HEK293T (cell line): ENCODE data around the gene OR2AT4.

Experiments used
- CTCF ChIA-PET: fragments of 350-600 bp; formaldehyde crosslinking; extraction: SDS; loops from one replicate; lab custom pipeline; 2021; ENCODE audit warnings: antibody characterized with exemption, inconsistent platforms; lab: Yijun Ruan, JAX
- POLR2A ChIA-PET: fragments of 350-600 bp; formaldehyde crosslinking; extraction: SDS; loops from one replicate; lab custom pipeline; 2020; ENCODE audit warnings: antibody characterized with exemption, inconsistent platforms; lab: Yijun Ruan, JAX
- DNase-seq: peaks from one replicate; pipeline ENCODE4 v3.0.0; 2012; ENCODE audit warnings: mixed read lengths; ENCODE audit errors: extremely low spot score
- ARNT ChIP-seq: fragments of 450-650 bp; IDR thresholded peaks from 2 replicates; pipeline ENCODE4 v1.6.1; 2017; ENCODE audit warnings: mild to moderate bottlenecking
- BHLHE40 ChIP-seq: fragments of 450-650 bp; IDR thresholded peaks from 2 replicates; pipeline ENCODE4 v1.6.1; 2016; ENCODE audit warnings: mild to moderate bottlenecking, moderate library complexity, borderline replicate concordance
- CTBP1 ChIP-seq: fragments of 450-650 bp; IDR thresholded peaks from 2 replicates; pipeline ENCODE4 v1.6.1; 2016; ENCODE audit warnings: borderline replicate concordance
- ELF4 ChIP-seq: fragments of 450-650 bp; IDR thresholded peaks from 2 replicates; pipeline ENCODE4 v1.6.1; 2017; ENCODE audit warnings: antibody characterized with exemption
- FOXA1 ChIP-seq: fragments of 450-650 bp; IDR thresholded peaks from 2 replicates; pipeline ENCODE4 v1.6.1; 2016; ENCODE audit warnings: mild to moderate bottlenecking
- FOXK2 ChIP-seq: fragments of 450-650 bp; IDR thresholded peaks from 2 replicates; pipeline ENCODE4 v1.6.1; 2016; ENCODE audit warnings: mild to moderate bottlenecking
- FOXM1 ChIP-seq: fragments of 450-650 bp; IDR thresholded peaks from 2 replicates; pipeline ENCODE4 v1.6.1; 2017; ENCODE audit warnings: mild to moderate bottlenecking, borderline replicate concordance
- HDGF ChIP-seq: fragments of 450-650 bp; IDR thresholded peaks from 2 replicates; pipeline ENCODE4 v1.6.1; 2017; ENCODE audit warnings: antibody characterized with exemption, borderline replicate concordance
- L3MBTL2 ChIP-seq: fragments of 450-650 bp; conservative IDR thresholded peaks from 2 replicates; pipeline ENCODE4 v1.6.1; 2016; ENCODE audit warnings: mild to moderate bottlenecking
- LEF1 ChIP-seq: fragments of 450-650 bp; IDR thresholded peaks from 2 replicates; pipeline ENCODE4 v1.6.1; 2017; ENCODE audit warnings: mild to moderate bottlenecking, borderline replicate concordance
- NFRKB ChIP-seq: fragments of 450-650 bp; IDR thresholded peaks from 2 replicates; pipeline ENCODE4 v1.6.1; 2016; ENCODE audit warnings: mild to moderate bottlenecking, moderate library complexity
- PKNOX1 ChIP-seq: fragments of 450-650 bp; IDR thresholded peaks from 2 replicates; pipeline ENCODE4 v1.6.1; 2016
- SP1 ChIP-seq: fragments of 450-650 bp; IDR thresholded peaks from 2 replicates; pipeline ENCODE4 v1.6.1; 2017
- SUZ12 ChIP-seq: fragments of 450-650 bp; IDR thresholded peaks from 2 replicates; pipeline ENCODE4 v1.6.1; 2016; ENCODE audit warnings: mild to moderate bottlenecking
- TARDBP ChIP-seq: fragments of 450-650 bp; IDR thresholded peaks from 2 replicates; pipeline ENCODE4 v1.6.1; 2016
- ZNF384 ChIP-seq: fragments of 450-650 bp; IDR thresholded peaks from 2 replicates; pipeline ENCODE4 v1.6.1; 2016

Gene OR2AT4

GRCh38 chr11:75142714-75143419 is 46.2 kb upstream of the OR2AT4 start:
- ChIA-PET POLR2A (no interaction called here), CTCF (interaction anchor here (0.7 to 10.0 kb wide), 7 partner anchors 11 to 106 kb away, joined by 3 to 174 read pairs (median 4); partner anchors contain the start of gene TPBGL)
- TF ChIP-seq SP1 = no peak
- TF ChIP-seq ZNF384 = no peak
- TF ChIP-seq TARDBP = no peak
- no peak for TF ChIP-seq L3MBTL2
- TF ChIP-seq FOXA1 = no peak
- no peak for TF ChIP-seq FOXK2
- no peak for TF ChIP-seq ELF4
- DNase-seq = no peak

GRCh38 chr11:75141166-75141565 is 44.5 kb upstream of the OR2AT4 start:
- ChIA-PET CTCF (interaction anchor here (0.6 to 10.0 kb wide), 26 partner anchors 10 to 211 kb away, joined by 3 to 174 read pairs (median 4); partner anchors contain the start of genes SLCO2B1 and TPBGL), POLR2A (no interaction called here)
- TF ChIP-seq ELF4 (no peak), NFRKB (no peak), LEF1 (no peak), SUZ12 (no peak), FOXM1 (no peak), CTBP1 (no peak), PKNOX1 (no peak), FOXK2 (no peak), ARNT (no peak), BHLHE40 (no peak), FOXA1 (no peak), SP1 (no peak), HDGF (no peak), TARDBP (no peak)
- no peak for DNase-seq

DNA sequence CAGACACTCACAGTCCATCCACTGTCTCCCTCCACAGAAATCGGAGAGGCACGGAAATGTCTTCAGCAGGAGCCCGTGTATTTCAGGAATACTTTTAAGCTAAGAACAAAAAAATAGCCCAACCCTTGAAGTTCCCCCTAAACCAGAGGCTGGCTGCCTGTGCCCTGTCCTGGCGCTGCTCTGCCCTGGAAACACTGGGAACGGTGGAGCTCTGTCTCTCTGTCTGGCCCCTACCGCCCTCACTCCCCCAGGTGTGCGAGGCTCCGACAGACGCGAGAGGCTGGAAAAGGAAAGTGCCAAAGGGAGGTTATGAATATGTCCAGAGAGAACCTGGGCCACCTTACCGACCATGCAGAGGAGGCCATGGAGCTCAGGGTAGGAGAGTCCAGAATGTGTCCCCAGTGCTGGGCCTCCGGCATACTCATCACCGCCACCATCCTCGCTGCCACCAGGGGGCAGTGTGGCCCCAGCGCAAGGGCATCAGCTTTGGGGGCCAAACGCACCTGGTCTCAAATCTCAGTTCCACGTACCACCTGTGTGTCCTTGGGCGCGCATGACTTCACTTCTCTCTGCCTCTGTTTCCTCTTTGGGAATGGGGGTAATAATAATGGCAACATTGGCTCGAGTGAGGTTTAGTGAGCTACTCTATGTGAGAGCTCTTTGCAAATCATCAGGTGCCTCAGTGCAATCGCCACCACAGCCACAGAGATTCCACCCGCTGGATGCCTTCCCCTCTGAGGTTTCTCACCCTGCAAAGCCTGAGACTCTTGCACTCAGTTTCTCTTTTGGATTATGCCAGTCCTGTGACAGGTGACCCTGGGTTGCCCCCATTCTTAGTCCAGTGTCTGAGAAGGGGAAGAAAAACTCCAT is 43.8 kb upstream of the OR2AT4 start:
- CTCF ChIA-PET = interaction anchor here (0.6 to 10.0 kb wide), 33 partner anchors 9 to 210 kb away, joined by 3 to 174 read pairs (median 5); partner anchors contain the start of genes SLCO2B1 and TPBGL
- TF ChIP-seq FOXM1 (no peak), LEF1 (no peak), SP1 (no peak), FOXK2 (no peak), ELF4 (no peak), HDGF (no peak), L3MBTL2 (no peak), FOXA1 (no peak), BHLHE40 (no peak), TARDBP (no peak), SUZ12 (no peak), ZNF384 (no peak), PKNOX1 (no peak)
- peak; percentile 82 for DNase-seq
- POLR2A ChIA-PET = no interaction called here

DNA sequence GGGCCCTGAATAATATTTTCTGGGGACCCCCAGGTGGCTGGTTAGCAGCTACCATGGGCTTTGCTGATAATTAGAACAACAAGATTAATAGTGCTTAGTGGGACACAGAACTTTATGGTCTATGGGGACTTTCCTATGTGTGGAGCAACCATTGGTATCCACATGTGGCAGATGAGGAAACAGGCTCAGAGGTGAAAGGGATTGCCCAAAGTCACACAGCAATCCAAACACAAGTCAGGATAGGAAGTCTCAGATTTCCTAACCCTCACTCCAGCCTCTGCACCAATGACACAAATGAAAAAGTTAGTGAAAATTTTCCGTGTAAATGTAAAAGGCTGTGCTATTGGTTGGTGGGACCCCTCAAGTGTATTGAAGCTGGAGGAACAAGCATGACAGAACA is 39.0 kb upstream of the OR2AT4 start:
- ChIA-PET CTCF (no interaction called here), POLR2A (no interaction called here)
- no peak for DNase-seq
- TF ChIP-seq ARNT (no peak), FOXA1 (no peak)

- no peak for DNase-seq
- TF ChIP-seq FOXA1 = no peak
- no peak for TF ChIP-seq CTBP1
- no peak for TF ChIP-seq SP1
- TF ChIP-seq HDGF = no peak
- no peak for TF ChIP-seq ELF4
- no peak for TF ChIP-seq ZNF384
- no peak for TF ChIP-seq FOXK2
- no peak for TF ChIP-seq ARNT
- TF ChIP-seq FOXM1 = no peak
- no peak for TF ChIP-seq BHLHE40
- no peak for TF ChIP-seq TARDBP
- TF ChIP-seq LEF1 = no peak
- no peak for TF ChIP-seq SUZ12
- TF ChIP-seq NFRKB = no peak
- ChIA-PET CTCF (interaction anchor here (1.4 kb wide), 1 partner anchor 205 kb away, joined by 4 read pairs; no protein-coding TSS in a partner anchor), POLR2A (no interaction called here)
Observed at GRCh38 chr11:75135021-75135650, 38.5 kb upstream of the OR2AT4 start.

DNA sequence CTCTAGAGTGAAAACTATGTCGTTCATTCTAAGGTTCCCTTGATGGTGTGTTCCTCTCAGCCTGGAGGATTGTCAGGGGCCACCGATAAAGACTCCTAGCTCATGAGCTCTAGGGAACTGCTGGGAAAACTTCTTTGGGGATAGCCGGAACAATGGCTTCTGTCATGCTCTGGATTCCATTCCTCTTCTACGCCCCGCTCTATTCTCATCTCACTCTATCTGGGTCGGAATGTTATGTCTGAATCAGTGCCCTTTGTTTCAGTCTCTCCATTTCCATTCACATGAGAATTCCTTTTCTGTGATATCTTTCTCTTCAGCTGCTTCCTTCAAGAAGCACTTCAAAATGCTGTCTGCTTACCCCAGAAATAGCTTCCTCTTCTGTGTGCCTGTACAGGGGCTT is 37.3 kb upstream of the OR2AT4 start:
- TF ChIP-seq PKNOX1 (no peak), L3MBTL2 (no peak), SUZ12 (no peak), TARDBP (no peak), BHLHE40 (no peak), SP1 (no peak), NFRKB (no peak), HDGF (no peak), CTBP1 (no peak), LEF1 (no peak), FOXA1 (no peak), ZNF384 (no peak)
- ChIA-PET POLR2A (no interaction called here), CTCF (interaction anchor here (1.4 kb wide), 1 partner anchor 204 kb away, joined by 4 read pairs; no protein-coding TSS in a partner anchor)
- DNase-seq = no peak
